Upper lobe of left lung (tissue), 4 donors: ENCODE results near the gene FOXN1.

Experiments
- EP300 ChIP-seq, 4 donors: sonication (generic); formaldehyde crosslinking; IDR thresholded peaks; one replicate each; pipeline ENCODE4 v1.5.1; 2017; ENCODE audit warnings: antibody characterized with exemption in 4 of 4, control low read depth in 2 of 4
- POLR2A ChIP-seq, 4 donors: fragments of 450-650 bp; IDR thresholded peaks; one replicate each; pipeline ENCODE4 v1.5.1; 2016 to 2017; ENCODE audit warnings: antibody characterized with exemption in 4 of 4, mild to moderate bottlenecking in 2 of 4
- TF ChIP-seq, protein P1 (sequence below), 6 experiments: fragments of 450-650 bp in 4 of 6; fragments of 200-600 bp in 2 of 6; sonication (generic) in 2 of 6; IDR thresholded peaks; one replicate each; pipeline ENCODE4 v1.5.1; 2016 to 2019; ENCODE audit warnings: antibody characterized with exemption in 6 of 6

- TF ChIP-seq EP300 (IDR thresholded peaks at IDR 0.05) = no peak
- TF ChIP-seq, protein P1, sequence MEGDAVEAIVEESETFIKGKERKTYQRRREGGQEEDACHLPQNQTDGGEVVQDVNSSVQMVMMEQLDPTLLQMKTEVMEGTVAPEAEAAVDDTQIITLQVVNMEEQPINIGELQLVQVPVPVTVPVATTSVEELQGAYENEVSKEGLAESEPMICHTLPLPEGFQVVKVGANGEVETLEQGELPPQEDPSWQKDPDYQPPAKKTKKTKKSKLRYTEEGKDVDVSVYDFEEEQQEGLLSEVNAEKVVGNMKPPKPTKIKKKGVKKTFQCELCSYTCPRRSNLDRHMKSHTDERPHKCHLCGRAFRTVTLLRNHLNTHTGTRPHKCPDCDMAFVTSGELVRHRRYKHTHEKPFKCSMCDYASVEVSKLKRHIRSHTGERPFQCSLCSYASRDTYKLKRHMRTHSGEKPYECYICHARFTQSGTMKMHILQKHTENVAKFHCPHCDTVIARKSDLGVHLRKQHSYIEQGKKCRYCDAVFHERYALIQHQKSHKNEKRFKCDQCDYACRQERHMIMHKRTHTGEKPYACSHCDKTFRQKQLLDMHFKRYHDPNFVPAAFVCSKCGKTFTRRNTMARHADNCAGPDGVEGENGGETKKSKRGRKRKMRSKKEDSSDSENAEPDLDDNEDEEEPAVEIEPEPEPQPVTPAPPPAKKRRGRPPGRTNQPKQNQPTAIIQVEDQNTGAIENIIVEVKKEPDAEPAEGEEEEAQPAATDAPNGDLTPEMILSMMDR (IDR thresholded peaks at IDR 0.05) = no peak
- no peak for TF ChIP-seq POLR2A (IDR thresholded peaks at IDR 0.05)
Measured at GRCh38 chr17:28497931-28498330, 8.2 kb upstream of the FOXN1 start.
